Right lung (tissue), 5 donors: Measurements from ENCODE around the gene EYA3. TPM values are rescaled to one million over a fixed set of nuclear protein-coding genes. Genes with fewer than 3 reads are reported as not detected.

Experiments used
- DNase-seq, 2 donors: peaks; one replicate each; pipeline ENCODE4 v3.0.0-alpha.2; 2013
- polyA plus RNA-seq, 5 donors: library from polyadenylated mRNA; unstranded; fragments of 120-200 nt; gene quantifications; one replicate each; pipeline versions ENCODE4 v1.2.1 to v1.2.3, GENCODE V29; 2013; ENCODE audit warnings: inconsistent platforms in 1 of 5, low replicate concordance in 1 of 5; ENCODE audit not compliant: insufficient read length in 5 of 5, insufficient read depth in 1 of 5

EYA3 gene
- polyA plus RNA-seq, 5 donors = 20.2 to 32.5 (median 29.4) TPM

DNA sequence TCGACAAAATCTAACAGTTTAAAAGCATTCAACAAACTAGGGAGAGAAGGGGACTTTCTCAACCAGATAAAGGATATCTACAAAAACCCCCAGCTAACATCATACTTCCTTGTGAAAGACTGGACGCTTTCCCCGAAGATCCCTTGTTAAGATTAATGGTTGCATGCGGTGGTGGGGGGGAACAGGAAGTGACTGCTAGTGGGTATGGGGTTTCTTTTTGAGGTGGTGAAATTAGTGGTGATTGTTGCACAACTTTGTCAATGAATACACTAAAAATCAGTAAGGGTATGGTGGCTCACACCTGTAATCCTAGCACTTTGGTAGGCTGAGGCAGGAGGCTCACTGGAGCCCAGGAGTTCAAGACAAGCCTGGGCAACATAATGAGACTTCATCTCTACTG lies 26.9 kb upstream of the EYA3 start:
- no peak for DNase-seq

DNA sequence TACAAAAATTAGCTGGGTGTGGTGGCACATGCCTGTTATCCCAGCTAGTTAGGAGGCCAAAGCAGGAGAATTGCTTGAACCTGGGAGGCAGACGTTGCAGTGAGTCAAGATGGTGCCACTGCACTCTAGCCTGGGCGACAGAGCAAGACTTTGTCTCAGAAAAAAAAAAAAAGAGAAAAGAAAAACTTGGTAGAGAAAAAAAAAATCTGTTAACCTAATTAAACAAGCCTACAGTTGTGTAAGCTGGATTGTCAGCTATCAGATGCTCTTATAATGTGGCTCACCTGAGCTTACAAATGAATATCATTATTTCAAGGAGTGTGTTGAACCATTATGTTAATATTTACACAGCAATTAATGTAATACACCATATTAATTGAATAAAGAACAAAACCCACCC lies 26.4 kb upstream of the EYA3 start:
- no peak for DNase-seq

DNA sequence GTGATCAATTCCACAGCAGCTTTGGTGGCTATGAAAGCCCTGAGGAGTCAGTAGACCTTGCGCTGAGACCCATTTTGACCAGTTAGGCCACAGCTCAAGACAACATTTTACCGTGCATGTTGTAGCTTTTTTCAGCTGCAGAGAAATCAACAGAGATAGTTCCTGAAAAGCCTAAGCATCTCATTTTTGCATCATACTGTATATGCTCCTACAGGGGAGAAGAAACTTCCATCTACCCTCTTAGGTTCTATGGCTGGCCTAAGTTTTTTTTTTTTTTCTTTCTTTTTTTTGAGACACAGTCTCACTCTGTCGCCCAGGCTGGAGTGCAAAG lies 24.8 kb upstream of the EYA3 start:
- no peak for DNase-seq

DNA sequence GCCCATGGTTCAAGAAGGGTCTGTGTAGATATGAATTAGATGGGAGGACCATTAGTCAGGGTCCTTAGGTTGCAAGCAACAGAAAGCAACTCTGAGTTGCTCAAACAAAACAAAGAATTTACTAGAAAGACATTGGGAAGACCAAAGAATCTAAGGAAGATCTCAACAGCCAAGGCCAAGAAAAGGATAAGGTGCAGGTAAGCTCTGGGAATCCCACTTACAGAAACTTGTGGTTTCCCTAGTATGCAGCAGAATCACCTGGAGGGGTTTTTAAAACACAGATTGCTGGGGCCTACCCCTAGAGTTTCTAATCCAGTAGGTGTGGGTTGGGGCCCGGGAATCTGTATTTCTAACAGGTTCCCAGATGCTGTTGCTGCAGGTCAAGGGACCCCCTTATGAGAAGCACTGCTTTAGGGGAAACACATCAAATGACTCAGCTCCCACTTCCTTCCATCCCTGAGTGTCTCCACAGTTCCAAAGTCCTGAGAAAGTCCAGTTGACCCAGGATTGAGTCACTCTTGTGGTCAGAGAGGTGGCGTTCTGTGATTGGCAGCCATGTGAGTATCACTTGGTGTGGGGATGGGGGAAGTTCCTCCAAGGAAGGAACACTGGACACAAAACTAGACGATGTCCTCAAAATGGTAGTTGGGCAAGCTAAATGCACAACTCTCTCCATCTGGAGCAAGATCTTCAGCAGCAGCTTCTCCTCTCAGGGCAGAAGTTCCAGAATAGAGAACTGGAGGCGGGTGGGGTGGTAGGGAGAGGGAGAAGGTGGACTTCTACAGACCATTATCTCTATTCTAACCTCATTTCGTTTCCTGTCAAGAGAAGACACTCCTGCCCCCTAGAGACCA lies 24.2 kb upstream of the EYA3 start:
- no peak for DNase-seq

DNA sequence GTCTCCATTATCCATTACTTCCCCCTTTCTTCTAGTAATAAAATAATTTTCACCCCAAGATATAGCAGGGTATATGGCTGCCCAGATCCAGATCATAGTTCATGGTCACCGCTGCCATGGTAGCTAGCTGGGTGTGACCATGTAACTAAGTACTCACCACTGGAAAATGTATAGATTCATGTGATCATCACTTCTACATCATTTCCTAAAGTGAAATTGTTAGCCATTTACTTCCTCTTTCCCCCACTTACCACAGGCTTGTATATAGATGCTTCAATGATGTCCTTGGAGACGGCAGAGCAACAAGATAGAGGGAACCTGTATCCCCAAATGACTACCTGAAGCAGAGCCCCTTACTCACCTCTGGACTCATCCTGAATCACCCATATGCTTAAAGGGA lies 22.7 kb upstream of the EYA3 start:
- no peak for DNase-seq

DNA sequence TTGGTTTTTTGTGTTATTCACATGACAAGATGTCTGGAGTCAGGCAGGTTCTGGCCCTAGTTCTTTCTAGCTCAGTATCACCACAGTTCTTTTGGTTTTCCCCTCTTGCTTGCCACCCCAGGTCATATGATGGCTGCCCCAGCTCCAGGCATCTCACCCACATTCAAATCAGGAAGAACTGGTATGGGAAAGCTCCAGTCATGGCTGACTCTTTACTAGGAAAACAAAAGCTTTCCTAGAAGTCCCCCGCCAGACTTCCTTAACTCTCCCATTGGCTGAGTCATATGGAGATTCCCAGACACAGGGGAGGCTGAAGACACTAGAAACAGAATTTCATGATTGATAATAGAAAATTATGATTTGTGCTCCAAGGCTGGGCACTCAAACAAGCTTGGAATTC lies 22.1 kb upstream of the EYA3 start:
- no peak for DNase-seq

DNA sequence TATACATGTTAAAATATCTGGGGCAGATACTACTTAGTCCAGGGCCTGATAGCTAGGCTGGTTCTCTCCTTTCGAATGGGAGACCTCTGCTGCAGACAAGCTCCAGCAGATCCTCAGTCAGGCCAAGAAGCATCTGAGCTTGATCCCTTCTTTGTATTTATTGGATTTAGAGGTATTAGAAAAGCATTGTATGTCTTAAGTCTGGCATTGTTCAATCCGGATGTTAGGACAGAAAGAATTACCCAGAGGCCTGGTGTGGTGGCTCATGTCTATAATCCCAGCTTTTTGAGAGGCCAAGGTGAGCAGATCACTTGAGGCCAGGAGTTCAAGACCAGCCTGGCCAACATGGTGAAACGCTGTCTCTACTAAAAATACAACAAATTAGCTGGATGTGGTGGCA lies 21.2 kb upstream of the EYA3 start:
- DNase-seq = no peak

DNA sequence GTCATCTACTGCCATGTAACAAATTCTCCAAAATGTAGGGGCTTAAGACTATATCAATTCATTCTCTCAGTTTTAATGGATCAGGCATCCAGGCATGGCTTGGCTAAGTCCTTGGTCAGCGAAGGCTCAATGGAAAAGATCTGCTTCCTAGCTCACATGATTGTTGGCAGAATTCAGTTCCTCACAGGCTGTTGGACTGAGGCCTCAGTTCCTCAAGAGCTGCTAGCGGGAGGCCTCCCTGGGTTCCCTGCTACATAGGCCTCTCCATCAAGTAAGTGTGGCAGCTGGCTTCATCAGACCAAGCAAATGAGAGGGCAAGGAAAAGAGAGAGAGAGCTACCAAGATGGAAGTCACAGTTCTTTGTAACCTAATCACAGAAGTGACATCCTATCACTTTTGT lies 19.6 kb upstream of the EYA3 start:
- DNase-seq = no peak

DNA sequence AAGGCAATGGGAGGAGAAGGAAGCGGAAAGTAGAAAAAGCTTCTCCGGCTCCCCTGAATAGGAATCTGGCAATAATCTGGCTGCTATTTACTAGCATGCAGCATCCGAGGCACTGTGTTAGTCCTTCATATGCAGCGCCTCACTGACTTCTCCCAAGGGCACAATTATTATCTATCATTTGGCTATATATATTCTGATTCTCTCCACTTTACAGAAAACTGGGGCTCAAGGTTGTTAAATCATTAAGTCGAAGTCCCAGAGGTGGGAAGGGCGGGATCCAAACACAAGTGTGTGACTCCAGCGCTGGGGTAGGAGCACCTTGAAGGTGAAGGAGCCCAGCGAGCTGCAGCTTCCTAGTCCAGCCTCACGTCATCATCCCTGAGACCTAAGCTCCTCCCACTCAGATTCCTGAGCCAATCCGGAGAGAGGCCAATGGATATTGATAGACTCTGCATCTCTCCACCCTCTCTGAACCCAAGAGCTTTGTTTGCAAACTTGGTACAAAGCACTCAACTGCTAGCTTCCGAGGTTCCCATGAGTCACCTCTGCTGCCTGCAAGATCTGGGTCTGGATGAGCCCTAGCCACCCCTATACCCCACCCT lies 16.6 kb upstream of the EYA3 start:
- DNase-seq = peak in 1 of 2 donors; percentile 8

DNA sequence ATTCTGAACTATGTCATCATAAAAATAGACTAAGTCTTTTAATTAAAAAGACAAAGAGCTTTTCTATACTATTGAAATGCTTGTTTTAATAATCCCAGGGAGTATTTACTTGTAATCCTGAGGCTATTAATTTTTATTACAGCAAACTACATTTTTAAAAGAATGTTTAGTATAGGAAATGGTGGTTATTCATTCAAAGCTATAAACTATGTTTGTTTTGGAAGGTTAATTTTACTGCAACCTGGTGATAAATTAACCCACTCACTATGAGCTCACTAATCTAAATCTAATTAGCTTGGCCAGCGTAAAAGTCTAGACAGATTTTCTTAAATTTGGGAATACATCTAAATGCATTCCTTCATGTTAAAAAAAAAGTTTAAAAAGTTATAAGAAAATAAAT lies 13.8 kb upstream of the EYA3 start:
- no peak for DNase-seq

DNA sequence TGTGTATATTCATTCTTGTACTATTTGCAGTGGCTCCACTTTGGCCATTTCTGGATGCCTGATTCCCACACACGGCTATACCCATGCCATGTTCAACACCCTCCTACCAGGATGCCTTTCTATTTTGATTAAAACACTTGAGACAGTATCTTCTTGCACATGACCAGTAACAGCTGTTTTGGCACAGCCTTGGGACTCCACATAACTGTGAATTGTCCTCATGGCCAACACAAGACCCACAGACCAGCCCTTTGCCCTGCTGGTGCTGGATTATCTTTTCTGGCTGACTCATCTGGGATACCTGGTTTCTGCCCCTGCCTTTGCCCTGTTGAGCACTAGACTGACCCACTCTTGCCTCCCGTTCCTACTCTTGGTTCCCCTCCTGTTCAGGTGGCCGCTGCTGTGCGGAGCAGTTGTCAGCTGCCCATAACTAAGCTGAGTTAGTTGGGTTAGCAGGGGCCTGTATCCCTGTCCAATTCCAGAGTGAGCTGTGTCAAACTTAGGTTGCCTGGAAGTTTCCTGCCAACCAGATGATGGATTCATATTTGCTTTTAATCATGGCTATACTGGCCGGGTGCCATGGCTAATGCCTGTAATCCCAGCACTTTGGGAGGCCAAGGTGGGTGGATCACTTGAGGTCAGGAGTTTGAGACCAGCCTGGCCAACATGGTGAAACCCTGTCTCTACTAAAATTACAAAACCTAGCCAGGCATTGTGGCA lies 10.8 kb upstream of the EYA3 start:
- no peak for DNase-seq

DNA sequence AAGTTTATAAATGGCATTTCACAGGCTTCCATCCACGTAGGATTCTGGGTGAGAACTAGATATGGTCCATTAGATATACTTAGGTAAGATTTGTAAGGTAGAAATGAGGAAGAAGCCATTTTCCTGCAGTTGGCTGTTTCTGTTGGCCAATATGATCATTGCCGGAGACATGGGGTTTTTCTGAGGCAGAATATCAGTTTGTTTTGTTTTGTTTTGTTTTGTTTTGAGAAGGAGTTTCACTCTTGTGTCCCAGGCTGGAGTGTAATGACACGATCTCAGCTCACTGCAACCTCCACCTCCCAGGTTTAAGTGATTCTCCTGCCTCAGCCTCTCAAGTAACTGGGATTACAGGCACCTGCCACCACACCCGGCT lies 8.7 kb upstream of the EYA3 start:
- DNase-seq = no peak

DNA sequence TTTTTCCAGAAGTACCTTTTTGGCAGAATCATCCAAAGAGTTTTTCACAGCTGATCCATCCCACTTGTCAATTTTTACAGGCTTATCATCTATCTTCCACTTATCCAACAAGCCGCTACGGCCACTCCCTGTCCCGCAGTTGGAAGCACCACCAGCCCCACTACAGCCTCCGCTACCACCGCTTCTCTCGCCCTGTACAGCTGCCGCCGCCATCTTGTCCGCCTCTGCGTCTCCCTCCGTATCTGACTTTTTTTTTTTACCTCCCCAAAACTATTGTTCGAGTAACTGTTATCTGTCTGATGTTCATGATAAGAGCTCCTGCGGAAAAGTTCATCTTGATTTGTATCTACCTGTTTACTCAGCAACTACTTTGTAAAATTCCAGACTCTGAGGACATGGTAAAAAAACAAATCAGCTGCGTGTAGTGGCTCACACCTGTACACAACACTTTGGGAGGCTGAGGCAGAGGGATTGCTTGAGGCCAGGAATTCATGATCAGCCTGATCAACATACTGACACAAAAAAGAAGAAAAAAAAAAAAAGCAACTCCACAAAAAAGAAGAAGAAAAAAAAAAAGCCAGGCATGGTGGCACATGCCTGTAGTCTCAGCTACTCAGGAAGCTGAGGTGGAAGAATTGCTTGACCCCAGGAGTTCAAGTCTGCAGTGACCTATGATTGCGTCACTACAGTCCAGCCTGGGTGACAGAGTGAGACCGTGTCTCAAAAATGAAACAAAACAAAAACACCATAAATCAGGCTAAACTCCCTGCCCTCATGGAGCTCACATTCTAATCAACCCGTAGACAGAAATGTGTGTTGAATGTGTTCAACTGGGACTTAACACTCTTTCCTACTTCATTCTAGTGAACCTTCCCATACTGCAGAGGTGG lies 8.0 kb upstream of the EYA3 start:
- DNase-seq = no peak

DNA sequence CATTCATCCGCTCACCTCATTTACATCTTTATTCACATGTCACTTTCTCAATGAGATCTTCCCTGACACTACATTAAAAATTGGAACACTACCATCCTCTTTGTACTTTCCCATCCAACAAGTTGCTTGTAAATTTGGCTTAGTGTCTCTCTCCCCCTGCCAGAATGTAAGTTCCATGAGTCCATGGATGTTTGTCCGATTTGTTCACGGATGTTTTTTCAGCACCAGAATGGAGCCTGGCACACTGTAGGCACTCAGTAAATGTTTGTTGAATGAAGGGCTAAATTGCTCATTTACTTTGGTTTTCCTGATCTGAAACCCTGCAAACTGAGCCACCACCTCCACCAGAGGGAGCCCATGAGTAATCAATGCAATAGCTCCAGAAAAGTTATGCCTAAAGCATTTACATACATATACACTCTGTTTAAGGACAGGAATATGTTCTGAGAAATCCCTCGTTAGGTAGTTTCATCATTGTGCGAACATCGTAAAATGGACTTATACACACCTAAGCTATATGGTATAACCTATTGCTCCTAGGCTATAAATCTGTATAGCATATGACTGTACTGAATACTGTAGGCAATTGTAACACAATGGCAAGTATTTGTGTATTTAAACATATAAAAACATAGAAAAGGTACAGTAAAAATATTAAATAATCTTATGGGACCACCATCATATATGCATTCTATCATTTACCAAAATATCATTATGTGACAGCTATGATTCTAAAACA lies 2.8 kb upstream of the EYA3 start:
- peak in 1 of 2 donors; percentile 28 for DNase-seq

DNA sequence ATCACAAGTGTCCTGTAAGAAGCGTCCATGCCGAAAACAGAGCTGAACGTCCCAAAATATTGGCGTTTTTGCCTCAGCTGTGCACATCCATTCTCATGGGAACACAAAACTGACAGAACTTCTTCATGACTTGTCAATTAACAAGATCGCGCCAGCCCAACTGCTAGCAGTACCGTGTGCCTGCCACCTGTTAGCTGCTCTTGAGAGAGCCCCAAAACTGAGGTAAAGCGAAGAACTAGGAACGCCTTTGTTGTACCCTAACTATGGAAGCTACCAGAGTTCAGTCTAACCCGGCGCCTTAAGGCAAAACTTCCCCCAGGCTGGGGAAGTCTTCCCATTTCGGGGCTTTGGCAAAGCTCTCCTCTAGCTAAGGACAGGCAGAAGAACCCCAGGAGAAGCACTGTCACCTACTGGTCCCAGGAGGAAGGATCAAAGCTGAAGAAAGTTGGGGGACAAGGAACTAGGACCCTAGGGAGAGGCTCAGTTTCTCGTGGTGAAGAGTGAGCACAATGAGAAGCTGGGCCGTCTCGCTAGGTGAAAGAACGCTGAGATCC lies 719 bp downstream of the EYA3 start:
- DNase-seq = peak in 1 of 2 donors; percentile 9

DNA sequence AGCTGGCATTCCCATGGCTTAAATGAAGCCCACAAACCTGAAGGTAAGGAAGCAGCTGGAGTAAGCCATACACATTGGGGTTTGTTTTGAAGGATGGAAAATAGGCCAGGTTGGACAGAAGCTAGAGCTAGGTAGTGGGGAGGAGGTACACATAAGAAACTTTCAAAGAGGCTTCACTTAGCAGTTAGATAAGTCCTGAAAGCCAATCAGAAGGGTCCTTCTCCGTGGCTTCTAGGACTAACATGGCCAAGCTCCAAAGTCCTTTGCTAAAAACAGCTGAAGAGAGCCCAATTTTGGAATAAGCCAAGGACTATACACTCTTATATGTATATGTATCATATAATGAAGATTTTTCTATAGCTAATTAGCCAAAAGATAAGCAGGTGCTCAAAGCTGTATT lies 1.8 kb downstream of the EYA3 start:
- DNase-seq = no peak

DNA sequence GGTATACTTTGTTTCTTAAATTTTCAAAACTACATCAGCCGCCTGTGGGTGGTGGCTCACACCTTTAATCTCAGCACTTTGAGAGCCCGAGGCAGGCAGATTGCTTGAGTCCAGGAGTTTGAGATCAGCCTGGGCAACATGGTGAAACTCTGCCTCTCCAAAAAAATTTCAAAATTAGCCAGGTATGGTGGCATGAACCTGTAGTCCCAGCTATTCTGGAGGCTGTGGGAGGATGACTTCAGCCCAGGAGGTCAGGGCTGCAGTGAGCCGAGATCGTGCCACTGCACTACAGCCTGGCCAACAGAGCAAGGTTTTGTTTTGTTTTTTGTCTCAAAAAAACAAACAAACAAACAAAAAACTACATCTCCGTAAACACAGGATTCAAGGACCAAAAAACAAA lies 3.3 kb downstream of the EYA3 start:
- DNase-seq = no peak

DNA sequence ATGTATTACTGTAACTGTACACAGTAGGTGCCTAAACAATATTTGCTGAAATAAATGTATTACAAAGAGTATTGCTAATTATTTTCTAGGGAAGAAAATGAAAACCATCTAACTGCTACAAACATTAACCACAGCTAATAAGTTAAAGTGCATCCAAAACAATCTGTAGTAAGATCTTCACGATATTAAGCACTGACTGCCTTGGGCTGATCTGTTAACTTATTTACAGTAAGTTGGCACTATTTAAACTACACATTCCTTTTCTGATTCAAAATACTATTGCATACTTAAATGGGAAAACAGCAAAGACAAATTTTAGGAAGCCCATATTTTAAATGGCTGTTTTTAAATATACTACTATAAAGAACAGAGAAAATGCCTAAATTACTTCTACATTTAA lies 4.5 kb downstream of the EYA3 start:
- no peak for DNase-seq

DNA sequence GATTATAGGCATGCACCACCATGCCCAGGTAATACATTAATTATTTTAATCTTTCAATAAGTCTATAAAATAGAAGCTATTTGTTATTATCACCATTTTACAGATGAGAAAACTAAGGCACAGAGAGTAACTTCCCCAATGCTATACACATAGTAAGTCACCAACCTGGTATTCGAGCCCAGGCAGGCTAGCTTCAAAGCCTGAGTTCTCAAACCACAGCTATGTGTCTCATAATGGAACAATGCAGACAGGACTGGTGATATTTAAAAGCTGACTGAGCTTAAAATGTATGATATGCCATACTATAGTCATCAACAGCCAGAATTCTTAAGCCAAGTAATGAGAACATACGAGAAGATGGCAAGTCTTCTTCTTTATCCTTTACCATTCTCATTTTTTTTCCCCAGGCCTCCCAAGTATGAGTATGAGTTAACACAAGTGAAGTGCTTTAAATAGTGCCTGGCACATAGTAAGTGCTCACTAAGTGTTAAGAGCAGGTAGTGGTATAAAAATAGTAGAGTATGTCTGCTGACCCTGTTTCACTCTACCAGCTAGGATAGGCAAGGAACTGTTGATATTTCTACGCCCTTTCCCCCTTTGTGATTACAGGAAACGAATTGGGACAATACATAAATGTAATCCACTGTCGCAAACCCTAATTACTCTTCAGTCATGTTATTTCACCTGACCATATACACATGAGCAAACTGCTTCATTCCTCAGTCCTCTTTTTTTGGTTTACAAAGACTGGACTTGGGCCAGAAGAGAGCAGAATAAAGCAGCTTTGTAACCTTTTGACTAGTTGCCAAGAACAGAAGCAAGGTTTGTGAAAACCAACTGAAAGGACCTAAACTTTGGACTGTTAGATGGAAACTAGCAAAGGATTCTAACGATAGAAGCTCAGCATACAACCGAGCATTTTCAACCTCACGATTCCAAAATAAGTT lies 9.5 kb downstream of the EYA3 start:
- DNase-seq = peak; percentile 31 to 40

DNA sequence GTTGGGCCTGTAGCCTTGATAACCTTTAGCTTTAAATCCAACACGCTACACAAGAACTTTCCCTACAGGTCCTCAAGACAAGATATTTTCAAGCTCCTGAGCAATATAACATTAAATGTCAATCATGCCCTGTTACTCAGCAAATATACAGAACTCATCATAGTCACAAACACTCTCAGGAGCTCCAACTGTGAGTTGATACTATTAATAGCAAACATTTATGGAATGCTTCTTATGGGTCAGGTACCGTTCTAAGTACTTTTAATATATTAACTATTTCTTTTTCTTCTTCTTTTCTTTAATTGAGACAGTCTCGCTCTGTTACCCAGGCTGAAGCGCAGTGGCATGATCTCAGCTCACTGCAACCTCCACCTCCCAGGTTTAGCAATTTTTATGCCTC lies 10.1 kb downstream of the EYA3 start:
- DNase-seq = no peak
